Testis (tissue), 3 donors: ENCODE data around the gene ENTR1. TPM values are rescaled to one million over a fixed set of nuclear protein-coding genes. Genes with fewer than 3 reads are reported as not detected.

Experiments used
- DNase-seq: peaks from one replicate; pipeline ENCODE4 v3.0.0-alpha.2; 2019
- H3K27ac ChIP-seq, 2 donors: fragments of 200-600 bp; sonication (generic); one replicate each; pipeline ENCODE4 v1.5.1; 2019
- H3K27me3 ChIP-seq: fragments of 200-600 bp; sonication (generic); one replicate; pipeline ENCODE4 v1.5.1; 2019
- H3K36me3 ChIP-seq: fragments of 200-600 bp; sonication (generic); one replicate; pipeline ENCODE4 v1.5.1; 2017; ENCODE audit warnings: low read depth; ENCODE audit errors: missing control alignments
- H3K4me1 ChIP-seq: fragments of 200-600 bp; sonication (generic); one replicate; pipeline ENCODE4 v1.5.1; 2019
- H3K4me3 ChIP-seq, 2 donors: fragments of 200-600 bp; sonication (generic); one replicate each; pipeline ENCODE4 v1.5.1; 2017 to 2019
- H3K9me3 ChIP-seq: fragments of 200-600 bp; sonication (generic); one replicate; pipeline ENCODE4 v1.5.1; 2017
- CTCF ChIP-seq, 3 experiments: fragments of 450-650 bp in 2 of 3; fragments of 200-600 bp in 1 of 3; sonication (generic) in 1 of 3; IDR thresholded peaks; one replicate each; pipeline ENCODE4 v1.5.1; 2016 to 2019; ENCODE audit warnings: antibody characterized with exemption in 3 of 3, mild to moderate bottlenecking in 2 of 3, moderate library complexity in 1 of 3
- POLR2A ChIP-seq: fragments of 450-650 bp; IDR thresholded peaks from one replicate; pipeline ENCODE4 v1.6.1; 2017; ENCODE audit warnings: antibody characterized with exemption, mild to moderate bottlenecking, moderate library complexity
- WGBS, 2 donors: methylation state at CpG; one replicate each; pipeline ENCODE4 v1.1.5; 2018; 5-methylcytosine and 5-hydroxymethylcytosine counted together
- intact Hi-C: fragments of 100-400 bp; cut with DNase I; formaldehyde crosslinking; loops from one replicate; pipeline ENCODE4 v1.15.1; 2023; ENCODE audit warnings: low total_unique reads
- polyA plus RNA-seq: library from polyadenylated mRNA; stranded (reverse); fragments of 350-450 nt; fragmentation: Illumina TruSeq; extraction: RNeasy Lipid Tissue Mini Kit (QIAGEN cat#74804); gene quantifications from one replicate; pipeline ENCODE4 v1.2.3, GENCODE V29; 2014; ENCODE audit warnings: low read depth, low replicate concordance; ENCODE audit not compliant: insufficient read depth
- total RNA-seq, 2 donors: library from RNA; depleted of rRNA; stranded (reverse); fragments of >200 nt; gene quantifications; one replicate each; pipeline ENCODE4 v1.2.3, GENCODE V29; 2016

The ENTR1 gene
- total and polyA plus RNA-seq, 3 donors from 2014 or later, result 61.7 to 69.1 (median 64.3) TPM

- H3K9me3 ChIP-seq, result no peaks in the 10 kb centered on the region
- TF ChIP-seq CTCF (IDR thresholded peaks at IDR 0.05), result no peak
- no peak for TF ChIP-seq POLR2A
- 91 to 93% methylated on average over 24 to 40 of the region's 43 CpGs for WGBS, 2 donors
- intact Hi-C loops, result no loop called here
- H3K4me3 ChIP-seq, result no peak overlapping the region
- no peak for DNase-seq
- H3K27ac ChIP-seq, result no peak overlapping the region
- H3K36me3 ChIP-seq, result peaks cover 7% of the 10 kb centered on the region
- no peaks in the 10 kb centered on the region for H3K27me3 ChIP-seq
- peaks cover 4% of the 10 kb centered on the region for H3K4me1 ChIP-seq
These were observed 44.9 kb upstream of the ENTR1 start for GRCh38 chr9:136455043-136456002.

GRCh38 chr9:136454026-136454796, 43.8 kb upstream of the ENTR1 start:
- WGBS, 2 donors, result 91% methylated on average over 24 to 25 of the region's 25 CpGs
- no peaks in the 10 kb centered on the region for H3K27me3 ChIP-seq
- H3K4me3 ChIP-seq, result no peak overlapping the region
- intact Hi-C loops, result no loop called here
- peaks cover 7% of the 10 kb centered on the region for H3K36me3 ChIP-seq
- no peak for DNase-seq
- no peaks in the 10 kb centered on the region for H3K9me3 ChIP-seq
- peaks cover 4% of the 10 kb centered on the region for H3K4me1 ChIP-seq
- no peak for TF ChIP-seq POLR2A
- no peak for TF ChIP-seq CTCF (IDR thresholded peaks at IDR 0.05)
- H3K27ac ChIP-seq, result no peak overlapping the region

- WGBS, 2 donors, result 93 to 95% methylated on average over 11 of the region's 11 CpGs
- Histone ChIP-seq H3K4me1 (peaks cover 4% of the 10 kb centered on the region), H3K4me3 (no peak overlapping the region), H3K36me3 (no peaks in the 10 kb centered on the region), H3K27ac (no peak overlapping the region), H3K9me3 (no peaks in the 10 kb centered on the region), H3K27me3 (no peaks in the 10 kb centered on the region)
- no peak for DNase-seq
- TF ChIP-seq CTCF (IDR thresholded peaks at IDR 0.05) (no peak), POLR2A (no peak)
- intact Hi-C loops, result no loop called here
These were observed 42.9 kb upstream of the ENTR1 start for GRCh38 chr9:136453326-136453725.

- TF ChIP-seq CTCF (IDR thresholded peaks at IDR 0.05), result no peak
- TF ChIP-seq POLR2A, result no peak
- no peak for DNase-seq
- intact Hi-C loops, result no loop called here
- Histone ChIP-seq H3K4me1 (peaks cover 4% of the 10 kb centered on the region), H3K36me3 (no peaks in the 10 kb centered on the region), H3K9me3 (no peaks in the 10 kb centered on the region), H3K4me3 (no peak overlapping the region), H3K27ac (no peak overlapping the region), H3K27me3 (no peaks in the 10 kb centered on the region)
- 69 to 83% methylated on average over 26 of the region's 26 CpGs for WGBS, 2 donors
These were observed 40.9 kb upstream of the ENTR1 start for GRCh38 chr9:136451221-136451877.
